B cell (primary cell): Measurements from ENCODE around the gene NKTR. TPM values are rescaled to one million over a fixed set of nuclear protein-coding genes. Genes with fewer than 3 reads are reported as not detected.
A peak's percentile ranks its signal among the peaks of the same experiment; 100 is the strongest.

ENCODE experiments used
- ATAC-seq: fragments of 200-7000 bp; cut with Tn5 transposase; one replicate; pipeline ENCODE4 v1.10.0; 2021; ENCODE audit warnings: low read depth, mild to moderate bottlenecking, moderate number of reproducible peaks, moderate library complexity
- CTCF ChIA-PET: fragments of 350-600 bp; sonication (Branson Sonifier 250); formaldehyde crosslinking; loops from one replicate; lab custom pipeline; 2021; ENCODE audit warnings: antibody characterized with exemption, inconsistent platforms; lab: Charles Lee
- POLR2A ChIA-PET: fragments of 350-600 bp; sonication (Branson Sonifier 250); formaldehyde crosslinking; loops from one replicate; lab custom pipeline; 2021; ENCODE audit warnings: antibody characterized with exemption; lab: Charles Lee
- DNase-seq: peaks from one replicate; pipeline ENCODE4 v3.0.0; 2013
- H2AFZ ChIP-seq: 2 replicates; pipeline ENCODE4 v1.6.1; 2012; ENCODE audit warnings: mild to moderate bottlenecking, low read depth, low read length; ENCODE audit not compliant: insufficient read depth, poor library complexity, severe bottlenecking
- H3K27ac ChIP-seq, 2 donors: 1 replicate in 1 of 2; 2 replicates in 1 of 2; pipeline ENCODE4 v1.5.1; 2012 to 2013; ENCODE audit warnings: low read length in 2 of 2, mild to moderate bottlenecking in 2 of 2, moderate library complexity in 1 of 2
- H3K27me3 ChIP-seq, 4 experiments: fragments of 200-600 bp in 1 of 4; sonication (generic) in 1 of 4; replicated peaks in 1 of 4; 1 replicate in 2 of 4; 2 replicates in 2 of 4; pipeline versions ENCODE4 v1.6.1 to v1.7.0; 2013 to 2016; ENCODE audit warnings: low read length in 3 of 4, mild to moderate bottlenecking in 2 of 4, mixed read lengths in 1 of 4, moderate library complexity in 1 of 4; ENCODE audit not compliant: insufficient read depth in 4 of 4, control insufficient read depth in 3 of 4; ENCODE audit errors: control extremely low read depth in 1 of 4
- H3K36me3 ChIP-seq, 2 experiments: replicated peaks in 1 of 2; 1 replicate in 1 of 2; 2 replicates in 1 of 2; pipeline versions ENCODE4 v1.6.1 to v1.7.1; 2013; ENCODE audit warnings: low read length in 1 of 2; ENCODE audit not compliant: insufficient read depth in 2 of 2, control insufficient read depth in 1 of 2; ENCODE audit errors: control extremely low read depth in 1 of 2, extremely low read depth in 1 of 2
- H3K4me1 ChIP-seq, 2 donors: fragments of 200-600 bp in 1 of 2; sonication (generic) in 1 of 2; 1 replicate in 1 of 2; 2 replicates in 1 of 2; pipeline versions ENCODE4 v1.5.1 to v1.6.1; 2013 to 2017; ENCODE audit warnings: low read length in 2 of 2; ENCODE audit not compliant: control insufficient read depth in 2 of 2, insufficient read depth in 2 of 2
- H3K4me2 ChIP-seq: replicated peaks from 2 replicates; pipeline ENCODE3; 2012; ENCODE audit warnings: mild to moderate bottlenecking, low read depth, low read length; ENCODE audit not compliant: poor library complexity, severe bottlenecking
- H3K4me3 ChIP-seq, 5 experiments: fragments of 200-600 bp in 1 of 5; sonication (generic) in 1 of 5; 1 replicate in 3 of 5; 2 replicates in 2 of 5; pipeline versions ENCODE4 v1.5.1 to v1.7.0; 2011 to 2016; ENCODE audit warnings: low read length in 4 of 5, mild to moderate bottlenecking in 4 of 5, low read depth in 2 of 5, control low read depth in 1 of 5, moderate library complexity in 1 of 5; ENCODE audit not compliant: insufficient read depth in 1 of 5; ENCODE audit errors: control extremely low read depth in 1 of 5, extremely low read depth in 1 of 5
- H3K79me2 ChIP-seq: fragments of 200-600 bp; sonication (generic); one replicate; pipeline ENCODE4 v1.6.0; 2016; ENCODE audit warnings: low read length; ENCODE audit not compliant: control insufficient read depth, insufficient read depth
- H3K9ac ChIP-seq: fragments of 200-600 bp; sonication (generic); 2 replicates; pipeline ENCODE4 v1.6.1; 2017; ENCODE audit warnings: mild to moderate bottlenecking, low read length, moderate library complexity
- H3K9me3 ChIP-seq, 3 donors: one replicate each; pipeline versions ENCODE4 v1.6.1 to v1.7.1; 2013; ENCODE audit warnings: low read length in 2 of 3; ENCODE audit not compliant: control insufficient read depth in 2 of 3, insufficient read depth in 1 of 3; ENCODE audit errors: control extremely low read depth in 1 of 3
- H4K20me1 ChIP-seq: 2 replicates; pipeline ENCODE4 v1.6.0; 2012; ENCODE audit warnings: mild to moderate bottlenecking, low read length; ENCODE audit not compliant: insufficient read depth, control insufficient read depth, poor library complexity, severe bottlenecking
- H3K27ac Mint-ChIP-seq: one replicate; pipeline ENCODE4 v1.8.0; 2021; ENCODE audit warnings: mixed read lengths
- H3K27me3 Mint-ChIP-seq: one replicate; pipeline ENCODE4 v1.8.0; 2021; ENCODE audit warnings: mixed read lengths
- H3K4me1 Mint-ChIP-seq: one replicate; pipeline ENCODE4 v1.8.0; 2021; ENCODE audit warnings: mixed read lengths
- H3K4me3 Mint-ChIP-seq: one replicate; pipeline ENCODE4 v1.8.0; 2021; ENCODE audit warnings: mixed read lengths
- H3K9me3 Mint-ChIP-seq: one replicate; pipeline ENCODE4 v1.8.0; 2022; ENCODE audit warnings: mixed read lengths; ENCODE audit not compliant: insufficient read depth
- EZH2 ChIP-seq: IDR thresholded peaks from 2 replicates; pipeline ENCODE4 v1.6.1; 2012; ENCODE audit warnings: borderline replicate concordance, low read depth, mild to moderate bottlenecking, moderate library complexity, low read length; ENCODE audit not compliant: insufficient read depth, poor library complexity, severe bottlenecking
- WGBS: methylation state at CpG from one replicate; pipeline ENCODE4 v1.1.5; 2013; ENCODE audit warnings: missing lambda C conversion rate; ENCODE audit not compliant: insufficient coverage; 5-methylcytosine and 5-hydroxymethylcytosine counted together
- intact Hi-C: fragments of 100-400 bp; cut with micrococcal nuclease; formaldehyde crosslinking; loops from one replicate; pipeline ENCODE4 v1.10.0; 2022
- polyA plus RNA-seq: library from polyadenylated mRNA; depleted of rRNA; stranded (reverse); fragments of >200 nt; gene quantifications from 2 replicates; pipeline ENCODE4 v1.2.3, GENCODE V29; 2012
- total RNA-seq, 2 donors: library from RNA; stranded (reverse); fragments of 120-200 nt in 1 of 2; gene quantifications; 1 replicate in 1 of 2; 2 replicates in 1 of 2; pipeline versions ENCODE4 v1.2.3 to v1.2.4, GENCODE V29; 2013 to 2022
- TF ChIP-seq, protein P1 (sequence below): fragments of 200-600 bp; IDR thresholded peaks from one replicate; pipeline ENCODE4 v1.8.0; 2022; ENCODE audit warnings: antibody characterized with exemption, mild to moderate bottlenecking

Gene NKTR
- total and polyA plus RNA-seq, 2 donors (not counting 1 experiment from before 2014, with no cell fraction given): 58.0 to 227 TPM

DNA sequence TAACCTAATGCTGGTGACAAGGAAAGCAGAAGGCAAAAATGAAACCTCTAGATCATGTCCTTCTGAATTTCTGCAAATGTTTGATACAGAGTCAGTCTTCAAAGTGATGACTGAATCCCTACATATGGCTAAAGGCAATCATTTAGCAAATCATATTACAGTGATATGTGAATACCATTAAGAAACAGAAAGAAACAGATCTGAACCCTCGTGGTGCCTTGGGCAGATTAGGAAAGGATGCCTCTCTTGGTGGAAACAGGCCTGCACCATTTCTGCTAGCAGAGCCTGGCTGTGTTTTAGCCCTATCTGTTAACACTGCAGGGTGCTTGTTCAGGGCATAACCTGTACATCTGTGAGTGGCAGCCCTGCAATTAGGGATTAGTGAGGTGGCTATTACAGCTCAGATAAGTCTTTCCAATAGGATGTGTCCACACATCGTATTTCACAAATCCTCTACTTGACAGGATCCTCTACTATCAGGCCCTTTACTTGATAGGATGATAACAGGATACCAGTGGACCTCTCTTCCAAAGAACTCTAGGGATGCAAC lies 30.8 kb upstream of the NKTR start:
- no peak for DNase-seq
- peaks cover 2 to 33% of the 10 kb centered on the region in 2 experiments for H3K36me3 ChIP-seq
- CTCF ChIA-PET: interaction anchor here (1.0 kb wide), 1 partner anchor 9 kb away, joined by 5 read pairs; no protein-coding TSS in a partner anchor
- H3K9ac ChIP-seq: no peak overlapping the region
- POLR2A ChIA-PET: no interaction called here
- 71% methylated on average over 1 of the region's 2 CpGs for WGBS
- Mint-ChIP-seq H3K4me1 (peaks cover 2% of the 10 kb centered on the region), H3K4me3 (no peak overlapping the region), H3K9me3 (peaks cover 2% of the 10 kb centered on the region), H3K27me3 (no peaks in the 10 kb centered on the region), H3K27ac (no peak overlapping the region)
- ATAC-seq: no peak
- H4K20me1 ChIP-seq: no peaks in the 10 kb centered on the region
- intact Hi-C loops: loop anchor here (5.0 kb wide), 1 partner anchor 43 kb away; no protein-coding TSS in a partner anchor
- H3K4me1 ChIP-seq: no peaks in the 10 kb centered on the region
- H3K4me3 ChIP-seq: no peak overlapping the region
- no peak for TF ChIP-seq EZH2
- TF ChIP-seq, protein P1, sequence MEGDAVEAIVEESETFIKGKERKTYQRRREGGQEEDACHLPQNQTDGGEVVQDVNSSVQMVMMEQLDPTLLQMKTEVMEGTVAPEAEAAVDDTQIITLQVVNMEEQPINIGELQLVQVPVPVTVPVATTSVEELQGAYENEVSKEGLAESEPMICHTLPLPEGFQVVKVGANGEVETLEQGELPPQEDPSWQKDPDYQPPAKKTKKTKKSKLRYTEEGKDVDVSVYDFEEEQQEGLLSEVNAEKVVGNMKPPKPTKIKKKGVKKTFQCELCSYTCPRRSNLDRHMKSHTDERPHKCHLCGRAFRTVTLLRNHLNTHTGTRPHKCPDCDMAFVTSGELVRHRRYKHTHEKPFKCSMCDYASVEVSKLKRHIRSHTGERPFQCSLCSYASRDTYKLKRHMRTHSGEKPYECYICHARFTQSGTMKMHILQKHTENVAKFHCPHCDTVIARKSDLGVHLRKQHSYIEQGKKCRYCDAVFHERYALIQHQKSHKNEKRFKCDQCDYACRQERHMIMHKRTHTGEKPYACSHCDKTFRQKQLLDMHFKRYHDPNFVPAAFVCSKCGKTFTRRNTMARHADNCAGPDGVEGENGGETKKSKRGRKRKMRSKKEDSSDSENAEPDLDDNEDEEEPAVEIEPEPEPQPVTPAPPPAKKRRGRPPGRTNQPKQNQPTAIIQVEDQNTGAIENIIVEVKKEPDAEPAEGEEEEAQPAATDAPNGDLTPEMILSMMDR: no peak
- peaks cover 55% of the 10 kb centered on the region for H3K79me2 ChIP-seq
- no peak overlapping the region for H3K27ac ChIP-seq
- no peak overlapping the region for H3K4me2 ChIP-seq
- peaks cover 6 to 8% (median 7%) of the 10 kb centered on the region in 3 donors for H3K9me3 ChIP-seq
- no peak overlapping the region for H2AFZ ChIP-seq
- H3K27me3 ChIP-seq: no peaks in the 10 kb centered on the region

DNA sequence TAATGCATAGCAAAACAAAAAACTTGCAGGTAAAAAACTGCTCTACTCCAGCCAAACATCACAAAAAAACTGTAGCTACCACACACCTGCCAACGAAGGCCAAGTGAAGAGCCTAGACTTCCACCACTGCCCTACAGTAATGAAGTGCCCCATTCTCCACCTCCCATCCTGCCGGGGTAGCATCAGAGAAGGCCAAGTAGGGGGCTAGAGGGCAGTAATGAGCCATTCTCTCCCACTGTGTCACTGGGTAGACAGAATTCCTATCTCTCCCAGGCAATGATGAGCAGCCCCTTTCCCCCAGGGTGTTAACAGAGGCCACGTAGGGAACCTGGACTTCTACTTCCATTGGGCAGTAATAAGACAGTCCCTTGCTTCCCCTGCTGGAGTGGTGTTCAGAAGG lies 28.2 kb upstream of the NKTR start:
- H3K79me2 ChIP-seq: peaks cover 63% of the 10 kb centered on the region
- H3K9ac ChIP-seq: no peak overlapping the region
- no peaks in the 10 kb centered on the region for H3K27me3 ChIP-seq
- H2AFZ ChIP-seq: no peak overlapping the region
- no peaks in the 10 kb centered on the region for H4K20me1 ChIP-seq
- 75% methylated on average over 2 of the region's 3 CpGs for WGBS
- no peak overlapping the region for H3K4me2 ChIP-seq
- H3K9me3 ChIP-seq: peaks cover 10 to 15% (median 11%) of the 10 kb centered on the region in 3 donors
- Mint-ChIP-seq H3K4me1 (peaks cover 3% of the 10 kb centered on the region), H3K9me3 (peaks cover 7% of the 10 kb centered on the region), H3K27ac (no peak overlapping the region), H3K27me3 (no peaks in the 10 kb centered on the region), H3K4me3 (no peak overlapping the region)
- H3K4me1 ChIP-seq: no peaks in the 10 kb centered on the region
- no peak overlapping the region for H3K27ac ChIP-seq
- CTCF ChIA-PET: interaction anchor here (0.7 to 2.0 kb wide), 9 partner anchors 9 to 1598 kb away, joined by 3 to 9 read pairs (median 3); partner anchors contain the start of genes SEC22C and SS18L2
- H3K4me3 ChIP-seq: no peak overlapping the region
- TF ChIP-seq, protein P1: no peak
- TF ChIP-seq EZH2: no peak
- DNase-seq: peak; percentile 31
- H3K36me3 ChIP-seq: peaks cover 3 to 22% of the 10 kb centered on the region in 2 experiments
- intact Hi-C loops: loop anchor here (2.0 to 5.0 kb wide), 3 partner anchors 40 to 173 kb away; no protein-coding TSS in a partner anchor
- POLR2A ChIA-PET: no interaction called here
- peak; percentile 73 for ATAC-seq
